Nephron progenitor cell (in vitro differentiated cells): Measurements from ENCODE around the gene HPS1.

Source experiments
- DNase-seq: peaks from one replicate; pipeline ENCODE4 v3.0.0; 2021
- H3K27ac Mint-ChIP-seq: 2 replicates; pipeline ENCODE4 v1.8.0; 2021; ENCODE audit warnings: mild to moderate bottlenecking, moderate library complexity, mixed read lengths
- H3K27me3 Mint-ChIP-seq: 2 replicates; pipeline ENCODE4 v1.8.0; 2021; ENCODE audit warnings: mild to moderate bottlenecking, low read depth, mixed read lengths; ENCODE audit not compliant: poor library complexity
- H3K36me3 Mint-ChIP-seq: 2 replicates; pipeline ENCODE4 v1.8.0; 2021; ENCODE audit warnings: low read depth, mixed read lengths
- H3K4me1 Mint-ChIP-seq: 2 replicates; pipeline ENCODE4 v1.8.0; 2021; ENCODE audit warnings: mixed read lengths
- H3K4me3 Mint-ChIP-seq: 2 replicates; pipeline ENCODE4 v1.8.0; 2021; ENCODE audit warnings: mild to moderate bottlenecking, moderate library complexity, mixed read lengths
- H3K9me3 Mint-ChIP-seq: 2 replicates; pipeline ENCODE4 v1.8.0; 2021; ENCODE audit warnings: mild to moderate bottlenecking, moderate library complexity, mixed read lengths
- TF ChIP-seq, protein P1 (sequence below): fragments of 200-600 bp; sonication (generic); IDR thresholded peaks from 2 replicates; pipeline ENCODE4 v1.5.0; 2021; ENCODE audit warnings: antibody characterized with exemption

Gene HPS1

GRCh38 chr10:98456043-98456570 is 9.4 kb upstream of the HPS1 start:
- Mint-ChIP-seq H3K4me3 (no peak overlapping the region), H3K36me3 (no peaks in the 10 kb centered on the region), H3K9me3 (no peaks in the 10 kb centered on the region)

DNA sequence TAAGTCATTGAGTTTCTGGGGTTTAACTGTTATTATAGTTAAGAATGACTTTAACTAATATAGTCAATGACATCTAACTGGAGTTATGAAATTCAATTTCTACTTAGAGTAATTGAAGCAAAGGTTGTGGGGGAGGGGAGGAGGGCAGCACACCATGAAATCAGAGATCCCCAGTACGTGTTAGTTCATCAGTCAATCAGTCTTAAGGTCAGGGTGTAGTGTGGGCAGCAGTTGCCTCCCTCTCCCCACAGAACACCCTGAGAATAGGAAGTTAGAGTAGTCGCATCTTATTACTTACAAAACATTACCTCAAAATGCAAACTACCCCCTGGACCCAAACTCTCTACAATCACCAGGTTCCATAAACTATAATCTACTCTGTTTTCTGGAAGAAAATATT is 7.0 kb upstream of the HPS1 start:
- TF ChIP-seq, protein P1, sequence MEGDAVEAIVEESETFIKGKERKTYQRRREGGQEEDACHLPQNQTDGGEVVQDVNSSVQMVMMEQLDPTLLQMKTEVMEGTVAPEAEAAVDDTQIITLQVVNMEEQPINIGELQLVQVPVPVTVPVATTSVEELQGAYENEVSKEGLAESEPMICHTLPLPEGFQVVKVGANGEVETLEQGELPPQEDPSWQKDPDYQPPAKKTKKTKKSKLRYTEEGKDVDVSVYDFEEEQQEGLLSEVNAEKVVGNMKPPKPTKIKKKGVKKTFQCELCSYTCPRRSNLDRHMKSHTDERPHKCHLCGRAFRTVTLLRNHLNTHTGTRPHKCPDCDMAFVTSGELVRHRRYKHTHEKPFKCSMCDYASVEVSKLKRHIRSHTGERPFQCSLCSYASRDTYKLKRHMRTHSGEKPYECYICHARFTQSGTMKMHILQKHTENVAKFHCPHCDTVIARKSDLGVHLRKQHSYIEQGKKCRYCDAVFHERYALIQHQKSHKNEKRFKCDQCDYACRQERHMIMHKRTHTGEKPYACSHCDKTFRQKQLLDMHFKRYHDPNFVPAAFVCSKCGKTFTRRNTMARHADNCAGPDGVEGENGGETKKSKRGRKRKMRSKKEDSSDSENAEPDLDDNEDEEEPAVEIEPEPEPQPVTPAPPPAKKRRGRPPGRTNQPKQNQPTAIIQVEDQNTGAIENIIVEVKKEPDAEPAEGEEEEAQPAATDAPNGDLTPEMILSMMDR = no peak
- no peaks in the 10 kb centered on the region for H3K36me3 Mint-ChIP-seq
- H3K27me3 Mint-ChIP-seq = peaks cover 10% of the 10 kb centered on the region
- no peak for DNase-seq
- H3K27ac Mint-ChIP-seq = no peak overlapping the region
- peaks cover 14% of the 10 kb centered on the region for H3K4me1 Mint-ChIP-seq
- H3K4me3 Mint-ChIP-seq = no peak overlapping the region
- no peaks in the 10 kb centered on the region for H3K9me3 Mint-ChIP-seq

More at GRCh38 chr10:98456043-98456570, 9.4 kb upstream of the HPS1 start:
- H3K27ac Mint-ChIP-seq = no peak overlapping the region
- TF ChIP-seq, protein P1 = no peak
- peaks cover 5% of the 10 kb centered on the region for H3K27me3 Mint-ChIP-seq
- H3K4me1 Mint-ChIP-seq = peaks cover 18% of the 10 kb centered on the region
- DNase-seq = no peak

GRCh38 chr10:98450618-98451017 is 3.9 kb upstream of the HPS1 start:
- H3K27me3 Mint-ChIP-seq = peaks cover 5% of the 10 kb centered on the region
- DNase-seq = no peak
- H3K27ac Mint-ChIP-seq = no peak overlapping the region
- no peaks in the 10 kb centered on the region for H3K36me3 Mint-ChIP-seq
- TF ChIP-seq, protein P1 = no peak
- H3K4me3 Mint-ChIP-seq = no peak overlapping the region
- H3K4me1 Mint-ChIP-seq = peaks cover 17% of the 10 kb centered on the region
- H3K9me3 Mint-ChIP-seq = no peaks in the 10 kb centered on the region

DNA sequence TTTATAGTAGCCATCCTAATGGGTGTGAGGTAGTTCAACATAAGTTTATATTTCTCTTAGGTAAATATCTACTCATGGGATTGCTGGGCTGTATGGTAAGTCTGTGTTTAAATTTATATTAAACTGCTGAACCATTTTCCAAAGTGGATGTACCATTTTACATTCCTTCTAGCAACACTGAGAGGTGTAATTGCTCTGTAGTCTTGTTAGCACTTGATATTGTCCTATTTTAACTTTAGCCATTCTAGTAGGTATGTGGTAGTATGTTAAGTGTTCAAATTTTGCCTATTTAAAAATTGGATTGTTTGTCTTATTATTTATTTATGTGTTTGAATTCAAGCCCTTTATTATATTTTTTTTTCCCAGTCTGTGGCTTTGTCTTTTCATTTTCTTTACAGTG is 2.6 kb upstream of the HPS1 start:
- TF ChIP-seq, protein P1 = no peak
- no peak for DNase-seq
- no peaks in the 10 kb centered on the region for H3K9me3 Mint-ChIP-seq
- peaks cover 5% of the 10 kb centered on the region for H3K27me3 Mint-ChIP-seq
- peaks cover 8% of the 10 kb centered on the region for H3K36me3 Mint-ChIP-seq
- H3K4me3 Mint-ChIP-seq = no peak overlapping the region
- peaks cover 26% of the 10 kb centered on the region for H3K4me1 Mint-ChIP-seq
- no peak overlapping the region for H3K27ac Mint-ChIP-seq

- Mint-ChIP-seq H3K9me3 (no peaks in the 10 kb centered on the region), H3K4me3 (peak overlapping the region; percentile 84), H3K27me3 (peaks cover 10% of the 10 kb centered on the region), H3K36me3 (peaks cover 33% of the 10 kb centered on the region), H3K27ac (no peak overlapping the region), H3K4me1 (peaks cover 20% of the 10 kb centered on the region)
- TF ChIP-seq, protein P1 = no peak
- DNase-seq = peak; percentile 58
Observed at GRCh38 chr10:98446151-98446660, 529 bp downstream of the HPS1 start.

DNA sequence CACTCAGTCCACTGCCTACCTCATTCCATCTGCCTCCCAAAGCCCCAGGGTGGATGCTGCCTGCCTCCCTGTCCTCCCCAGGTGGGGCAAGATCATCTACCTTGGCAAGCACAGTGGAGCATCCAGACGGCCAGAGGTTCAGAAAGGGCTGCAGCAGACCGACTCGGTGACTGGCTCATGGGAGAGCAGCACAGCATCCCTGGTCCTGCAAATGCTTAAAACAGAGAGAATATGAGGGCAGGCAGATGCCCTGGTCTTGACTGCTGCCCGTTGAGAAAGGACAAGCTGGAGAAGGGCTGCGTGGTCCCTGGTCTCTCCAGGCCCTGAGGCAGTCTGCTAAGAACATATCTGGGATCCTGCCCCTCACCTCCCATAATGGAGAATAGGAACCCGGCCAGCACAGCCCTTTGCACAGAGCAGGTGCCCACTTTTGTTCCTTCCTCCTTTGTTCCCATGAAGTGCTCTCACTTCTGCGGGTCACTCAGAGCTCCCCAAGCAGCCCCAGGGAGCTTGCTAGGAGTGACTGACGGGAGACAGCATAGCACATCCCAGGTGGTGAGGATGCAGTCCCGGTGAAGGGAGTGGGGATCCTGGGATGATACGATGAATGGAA is 1.4 kb downstream of the HPS1 start:
- Mint-ChIP-seq H3K9me3 (no peaks in the 10 kb centered on the region), H3K27ac (peak overlapping the region; percentile 49), H3K36me3 (peaks cover 42% of the 10 kb centered on the region), H3K4me3 (peak overlapping the region; percentile 84), H3K4me1 (peaks cover 20% of the 10 kb centered on the region), H3K27me3 (peaks cover 10% of the 10 kb centered on the region)
- TF ChIP-seq, protein P1 = no peak
- no peak for DNase-seq
